Heart left ventricle (tissue), 13 donors: ENCODE measurements around the gene GHRL.

Experiments used
- CTCF ChIP-seq, 12 donors: fragments of 200-600 bp; sonication (generic) in 4 of 12; IDR thresholded peaks; one replicate each; pipeline versions ENCODE4 v1.5.0 to v1.8.0; 2018 to 2022; ENCODE audit warnings: antibody characterized with exemption in 12 of 12, mild to moderate bottlenecking in 5 of 12
- POLR2A ChIP-seq, 2 donors: fragments of 450-650 bp; IDR thresholded peaks; one replicate each; pipeline ENCODE4 v1.6.1; 2017; ENCODE audit warnings: antibody characterized with exemption in 2 of 2, mild to moderate bottlenecking in 2 of 2, moderate library complexity in 2 of 2
- donor health status: ischemic (EF 13 %, LVEDD 7.1; RV severe dilation, severe dysfunction).
- donor health status: DM: no; HTN: yes; CAD: no.
- donor health status: DM: no; HTN: no; CAD: no.
- donor health status: ischemic (EF 25% LVEDD 6.9; RV normal size, moderate dysfunction).
- donor health status: ischemic (EF 25% LVEDD 5.7; RV mildly dilated, moderate dysfunction).
- donor health status: ischemic (EF 35%, LVEDD 5.7; RV mildly dilated, moderate dysfunction).
- donor health status: nonischemic (EF 11% LVEDD 7.7; RV severe dilation, severe dysfunction).
- donor health status: DM: yes; HTN: yes; CAD: no.
- donor health status: PGD.
- donor health status: ischemic (EF 29% LVEDD 5.4; RV normal size, mild dysfunction).
- donor health status: nonischemic (EF 23%, LVEDD 6.1; RV moderate dilation, normal function).

GRCh38 chr3:10334459-10334858 lies 41.7 kb upstream of the GHRL start:
- TF ChIP-seq CTCF (IDR thresholded peaks at IDR 0.05) (peak in 2 of 12 donors; percentile 6 to 8), POLR2A (IDR thresholded peaks at IDR 0.05) (no peak)
